Measurements from ENCODE around the gene SORCS2.

GRCh38 chr4:7506119-7506518 lies 313.8 kb downstream of the SORCS2 start:
- TF ChIP-seq EZH2 (IDR thresholded peaks at IDR 0.05; ENCODE audit: insufficient read depth, poor library complexity, severe bottlenecking) (no peak), EZH2phosphoT487 (IDR thresholded peaks at IDR 0.05; ENCODE audit: insufficient read depth, low read depth) (no peak)

All from GM23248 (cell line).